ENCODE results near the gene PPARD. TPM values are rescaled to one million over a fixed set of nuclear protein-coding genes. Genes with fewer than 3 reads are reported as not detected.
"Not testable (repeated sequence)": the region's sequence is repeated elsewhere in the genome, so short reads cannot be mapped to it uniquely, and the experiment has no call there.

The PPARD gene
- total RNA-seq, 1 donor from 2014 or later, result 30.2 TPM

DNA sequence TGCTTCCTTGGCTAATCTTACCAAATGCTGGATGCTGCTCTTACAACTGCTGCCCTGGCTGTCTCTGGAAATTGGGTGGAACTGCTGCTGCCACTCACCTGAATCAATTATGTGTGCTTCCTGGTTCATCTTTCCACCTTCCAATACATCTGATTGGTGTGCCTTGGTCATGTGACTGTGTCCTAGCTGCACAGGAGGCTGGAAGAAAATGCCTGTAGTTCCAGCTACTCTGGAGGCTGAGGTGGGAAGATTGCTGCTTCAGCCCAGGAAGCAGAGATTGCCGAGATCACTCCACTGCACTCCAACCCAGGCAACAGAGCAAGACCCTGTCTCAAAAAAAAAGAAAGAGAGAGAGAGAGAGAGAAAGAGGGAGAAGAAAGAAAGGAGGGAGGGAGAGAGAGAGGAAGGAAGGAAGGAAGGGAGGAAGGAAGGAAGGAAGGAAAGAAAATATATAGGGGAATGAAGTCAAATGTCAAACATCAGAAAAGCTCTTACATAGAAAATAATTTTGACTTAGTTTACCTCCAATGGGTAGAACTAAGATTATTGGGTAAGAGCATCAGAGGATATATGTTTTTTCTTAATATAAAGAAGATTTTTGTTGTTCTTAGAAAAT lies 14.1 kb upstream of the PPARD start:
- H3K4me1 ChIP-seq, result peaks cover 7% of the 10 kb centered on the region
- no peak for DNase-seq
- H3K36me3 ChIP-seq, result no peaks in the 10 kb centered on the region
- no peak overlapping the region for H3K27ac ChIP-seq
- intact Hi-C loops (cut with DNase I), result no loop called here
- no peak for TF ChIP-seq CTCF (IDR thresholded peaks at IDR 0.05)
- no peak overlapping the region for H3K4me3 ChIP-seq
- no peaks in the 10 kb centered on the region for H3K27me3 ChIP-seq (ENCODE audit: low read depth)
- ATAC-seq, result no peak
- H3K9me3 ChIP-seq, result no peaks in the 10 kb centered on the region

DNA sequence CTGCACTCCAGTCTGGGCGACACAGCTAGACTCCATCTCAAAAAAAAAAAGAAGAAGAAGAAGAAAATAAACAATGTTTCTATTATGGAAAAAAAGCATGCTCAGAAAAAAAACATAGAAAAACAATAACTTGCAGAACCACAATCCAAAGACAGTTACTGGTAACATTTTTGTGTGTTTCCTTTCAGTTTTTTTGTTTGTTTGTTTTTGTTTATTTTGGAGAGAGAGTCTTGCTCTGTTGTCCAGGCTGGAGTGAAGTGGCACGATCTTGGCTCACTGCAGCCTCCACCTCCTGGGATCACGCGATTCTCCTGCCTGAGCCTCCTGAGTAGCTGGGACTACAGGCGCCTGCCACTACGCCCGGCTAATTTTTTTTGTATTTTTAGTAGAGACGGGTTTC lies 13.4 kb upstream of the PPARD start:
- H3K27me3 ChIP-seq (ENCODE audit: low read depth); ATAC-seq; H3K27ac ChIP-seq; DNase-seq; H3K4me1 ChIP-seq; intact Hi-C loops (cut with DNase I); H3K4me3 ChIP-seq; H3K36me3 ChIP-seq; H3K9me3 ChIP-seq: not testable (repeated sequence)

- H3K36me3 ChIP-seq, result no peaks in the 10 kb centered on the region
- no peak overlapping the region for H3K27ac ChIP-seq
- no peak overlapping the region for H3K4me3 ChIP-seq
- DNase-seq (no peak), ATAC-seq (no peak)
- H3K9me3 ChIP-seq, result no peaks in the 10 kb centered on the region
- H3K27me3 ChIP-seq (ENCODE audit: low read depth), result no peaks in the 10 kb centered on the region
- H3K4me1 ChIP-seq, result peaks cover 7% of the 10 kb centered on the region
- intact Hi-C loops (cut with DNase I), result no loop called here
- no peak for TF ChIP-seq CTCF (IDR thresholded peaks at IDR 0.05)
These were observed 11.7 kb upstream of the PPARD start for GRCh38 chr6:35330541-35331119.

DNA sequence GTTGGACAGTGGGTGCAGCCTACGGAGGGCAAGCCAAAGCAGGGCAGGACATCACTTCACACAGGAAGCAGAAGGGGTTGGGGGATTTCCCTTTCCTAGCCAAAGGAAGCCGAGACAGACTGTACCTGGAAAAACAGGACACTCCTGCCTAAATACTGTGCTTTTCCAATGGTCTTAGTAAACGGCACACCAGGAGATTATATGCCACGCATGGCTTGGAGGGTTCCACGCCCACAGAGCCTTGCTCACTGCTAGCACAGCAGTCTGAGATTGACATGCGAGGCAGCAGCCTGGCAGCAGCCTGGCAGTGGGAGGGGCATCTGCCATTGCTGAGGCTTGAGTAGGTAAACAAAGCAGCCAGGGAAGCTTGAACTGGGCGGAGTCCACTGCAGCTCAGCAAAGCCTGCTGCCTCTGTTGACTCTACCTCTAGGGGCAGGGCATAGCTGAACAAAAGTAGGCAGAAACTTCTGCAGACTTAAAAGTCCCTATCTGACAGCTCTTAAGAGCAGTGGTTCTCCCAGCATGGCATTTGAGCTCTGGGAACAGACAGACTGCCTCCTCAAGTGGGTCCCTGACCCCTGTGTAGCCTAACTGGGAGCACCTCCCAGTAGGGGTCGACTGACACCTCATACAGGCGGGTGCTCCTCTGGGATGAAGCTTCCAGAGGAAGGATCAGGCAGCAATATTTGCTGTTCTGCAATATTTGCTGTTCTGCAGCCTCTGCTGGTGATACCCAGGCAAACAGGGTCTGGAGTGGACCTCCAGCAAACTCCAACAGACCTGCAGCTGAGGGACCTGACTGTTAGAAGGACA lies 10.1 kb upstream of the PPARD start:
- intact Hi-C loops (cut with DNase I); H3K27ac ChIP-seq; H3K36me3 ChIP-seq; H3K27me3 ChIP-seq (ENCODE audit: low read depth); H3K4me3 ChIP-seq; H3K4me1 ChIP-seq; H3K9me3 ChIP-seq: not testable (repeated sequence)
- DNase-seq, result peak; percentile 88
- ATAC-seq, result peak; percentile 91 to 92
- peak; percentile 27 for TF ChIP-seq CTCF (IDR thresholded peaks at IDR 0.05)

- intact Hi-C loops (cut with DNase I), result loop anchor here (10.0 kb wide), 1 partner anchor 103 kb away; no protein-coding TSS in a partner anchor
- TF ChIP-seq CTCF (IDR thresholded peaks at IDR 0.05), result no peak
- peaks cover 13% of the 10 kb centered on the region for H3K36me3 ChIP-seq
These were observed 801 bp upstream of the PPARD start for GRCh38 chr6:35341557-35341956.

More at GRCh38 chr6:35341557-35341956, 801 bp upstream of the PPARD start:
- Histone ChIP-seq H3K27me3 (ENCODE audit: low read depth) (no peaks in the 10 kb centered on the region), H3K9me3 (no peaks in the 10 kb centered on the region), H3K4me3 (no peak overlapping the region), H3K27ac (no peak overlapping the region), H3K4me1 (peaks cover 26% of the 10 kb centered on the region)
- DNase-seq (no peak), ATAC-seq (no peak)

Measured in lower lobe of right lung (tissue), 2 donors.